Gastrocnemius medialis (tissue), 4 donors: Measurements from ENCODE around the gene PTPRM.

Experiments used
- POLR2A ChIP-seq, 2 donors: fragments of 450-650 bp; IDR thresholded peaks; one replicate each; pipeline ENCODE4 v1.6.1; 2017; ENCODE audit warnings: antibody characterized with exemption in 2 of 2, mild to moderate bottlenecking in 2 of 2, moderate library complexity in 2 of 2
- TF ChIP-seq, protein P1 (sequence below), 5 experiments: fragments of 450-650 bp in 3 of 5; fragments of 200-600 bp in 2 of 5; sonication (generic) in 2 of 5; IDR thresholded peaks in 4 of 5; conservative IDR thresholded peaks in 1 of 5; 1 replicate in 4 of 5; 2 replicates in 1 of 5; pipeline ENCODE4 v1.5.1; 2016 to 2019; ENCODE audit warnings: antibody characterized with exemption in 5 of 5, mild to moderate bottlenecking in 3 of 5, moderate library complexity in 3 of 5

GRCh38 chr18:8139891-8140406 lies 572.8 kb downstream of the PTPRM start:
- TF ChIP-seq, protein P1, sequence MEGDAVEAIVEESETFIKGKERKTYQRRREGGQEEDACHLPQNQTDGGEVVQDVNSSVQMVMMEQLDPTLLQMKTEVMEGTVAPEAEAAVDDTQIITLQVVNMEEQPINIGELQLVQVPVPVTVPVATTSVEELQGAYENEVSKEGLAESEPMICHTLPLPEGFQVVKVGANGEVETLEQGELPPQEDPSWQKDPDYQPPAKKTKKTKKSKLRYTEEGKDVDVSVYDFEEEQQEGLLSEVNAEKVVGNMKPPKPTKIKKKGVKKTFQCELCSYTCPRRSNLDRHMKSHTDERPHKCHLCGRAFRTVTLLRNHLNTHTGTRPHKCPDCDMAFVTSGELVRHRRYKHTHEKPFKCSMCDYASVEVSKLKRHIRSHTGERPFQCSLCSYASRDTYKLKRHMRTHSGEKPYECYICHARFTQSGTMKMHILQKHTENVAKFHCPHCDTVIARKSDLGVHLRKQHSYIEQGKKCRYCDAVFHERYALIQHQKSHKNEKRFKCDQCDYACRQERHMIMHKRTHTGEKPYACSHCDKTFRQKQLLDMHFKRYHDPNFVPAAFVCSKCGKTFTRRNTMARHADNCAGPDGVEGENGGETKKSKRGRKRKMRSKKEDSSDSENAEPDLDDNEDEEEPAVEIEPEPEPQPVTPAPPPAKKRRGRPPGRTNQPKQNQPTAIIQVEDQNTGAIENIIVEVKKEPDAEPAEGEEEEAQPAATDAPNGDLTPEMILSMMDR (IDR thresholded peaks at IDR 0.05 in 4 of 5, conservative IDR thresholded peaks at IDR 0.05 in 1 of 5) = no peak
- peak in 1 of 2 donors; percentile 27 for TF ChIP-seq POLR2A (IDR thresholded peaks at IDR 0.05)
